ENCODE data around the gene IL20.

Gene IL20

GRCh38 chr1:206882555-206882954 is 17.1 kb downstream of the IL20 start:
- DNase-seq, result no peak

GRCh38 chr1:206883160-206883559 is 17.7 kb downstream of the IL20 start:
- no peak for DNase-seq

GRCh38 chr1:206883876-206884275 is 18.5 kb downstream of the IL20 start:
- no peak for DNase-seq

- DNase-seq, result no peak
Observed at GRCh38 chr1:206885341-206886060, 20.1 kb downstream of the IL20 start.

GRCh38 chr1:206886831-206887230 is 21.4 kb downstream of the IL20 start:
- DNase-seq, result no peak

GRCh38 chr1:206887701-206888100 is 22.3 kb downstream of the IL20 start:
- DNase-seq, result no peak

GRCh38 chr1:206890125-206891060 is 25.0 kb downstream of the IL20 start:
- peak; percentile 20 to 27 for DNase-seq

- DNase-seq, result no peak
Observed at GRCh38 chr1:206891412-206891811, 26.0 kb downstream of the IL20 start.

- DNase-seq, result no peak
Observed at GRCh38 chr1:206892351-206892984, 27.0 kb downstream of the IL20 start.

- no peak for DNase-seq
Observed at GRCh38 chr1:206893380-206893779, 28.0 kb downstream of the IL20 start.

GRCh38 chr1:206895325-206895724 is 29.9 kb downstream of the IL20 start:
- no peak for DNase-seq

- no peak for DNase-seq
Observed at GRCh38 chr1:206895837-206896242, 30.4 kb downstream of the IL20 start.

GRCh38 chr1:206896261-206896660 is 30.8 kb downstream of the IL20 start:
- no peak for DNase-seq

GRCh38 chr1:206897175-206897574 is 31.8 kb downstream of the IL20 start, which contains the start of gene IL24:
IL24 (plus strand) TSS chr1:206897443; CDS start chr1:206897833, 390 bp downstream.
- no peak for DNase-seq

- no peak for DNase-seq
Observed at GRCh38 chr1:206898089-206898914, 32.9 kb downstream of the IL20 start.

GRCh38 chr1:206898915-206899431 is 33.5 kb downstream of the IL20 start:
- no peak for DNase-seq

- DNase-seq, result no peak
Observed at GRCh38 chr1:206899717-206900116, 34.3 kb downstream of the IL20 start.

- no peak for DNase-seq
Observed at GRCh38 chr1:206900149-206900548, 34.7 kb downstream of the IL20 start.

GRCh38 chr1:206901944-206902343 is 36.5 kb downstream of the IL20 start:
- no peak for DNase-seq

GRCh38 chr1:206902702-206903101 is 37.3 kb downstream of the IL20 start:
- no peak for DNase-seq

GRCh38 chr1:206903687-206904086 is 38.3 kb downstream of the IL20 start:
- DNase-seq, result no peak

- DNase-seq, result no peak
Observed at GRCh38 chr1:206904423-206905142, 39.2 kb downstream of the IL20 start.

Data from CD4-positive, alpha-beta T cell treated with Interferon alpha-2 for 1 hour (primary cell).